K562 (cell line): ENCODE results near the gene ENTPD6. TPM values are rescaled to one million over a fixed set of nuclear protein-coding genes. Genes with fewer than 3 reads are reported as not detected.

Experiments
- ATAC-seq: fragments of 200-7000 bp; cut with Tn5 transposase; 3 replicates; pipeline ENCODE4 v1.9.1; 2020; ENCODE audit warnings: moderate library complexity
- BruUV-seq: library from RNA; stranded (reverse); fragments of 400-500 nt; replicated peaks from 2 replicates; lab custom pipeline; 2021; lab: Mats Ljungman, UMichigan
- CTCF ChIA-PET: fragments of 300-600 bp; formaldehyde crosslinking; extraction: SDS; loops from one replicate; lab custom pipeline; 2021; ENCODE audit warnings: low intra/inter-chr PET ratio; lab: Yijun Ruan, JAX
- POLR2A ChIA-PET: fragments of 300-600, 350-650 bp; sonication (Branson Sonifier 250); formaldehyde crosslinking; extraction: SDS; loops from one replicate; lab custom pipeline; 2021; ENCODE audit warnings: antibody characterized with exemption, inconsistent platforms; lab: Yijun Ruan, JAX
- DNase-seq, 4 experiments: peaks; one replicate each; pipeline versions ENCODE4 v3.0.0 to v3.0.0-alpha.2; 2011 to 2018; ENCODE audit warnings: low spot score in 3 of 4, mixed read lengths in 3 of 4; ENCODE audit errors: extremely low read depth in 1 of 4
- FAIRE-seq: peaks from 2 replicates; lab custom pipeline; 2011; peaks lifted over from hg19 to GRCh38; lab: Jason Lieb, UNC
- H2AFZ ChIP-seq: 2 replicates; pipeline ENCODE4 v1.6.0; 2011; ENCODE audit warnings: low read depth, low read length, control low read depth, inconsistent platforms
- H3K27ac ChIP-seq: fragments of 200-600 bp; 3 replicates; pipeline ENCODE4 v1.8.0; 2011; ENCODE audit warnings: low read depth, mild to moderate bottlenecking, control low read depth, inconsistent platforms, low read length, moderate library complexity, mixed read lengths; ENCODE audit errors: extremely low read depth
- H3K27me3 ChIP-seq, 2 experiments: fragments of 300-600 bp in 1 of 2; 2 replicates in 1 of 2; 3 replicates in 1 of 2; pipeline versions ENCODE4 v1.6.0 to v1.8.0; 2011; ENCODE audit warnings: inconsistent platforms in 2 of 2, low read length in 2 of 2, mild to moderate bottlenecking in 1 of 2, mixed read lengths in 1 of 2, moderate library complexity in 1 of 2; ENCODE audit not compliant: control insufficient read depth in 2 of 2, insufficient read depth in 2 of 2
- H3K36me3 ChIP-seq: fragments of 300-600 bp; 3 replicates; pipeline ENCODE4 v1.8.0; 2011; ENCODE audit warnings: mild to moderate bottlenecking, low read length, inconsistent platforms; ENCODE audit not compliant: control insufficient read depth, insufficient read depth
- H3K4me1 ChIP-seq, 2 experiments: fragments of 200-600 bp in 1 of 2; replicated peaks in 1 of 2; 2 replicates in 1 of 2; 3 replicates in 1 of 2; pipeline versions ENCODE4 v1.5.1 to v1.8.0; 2011; ENCODE audit warnings: inconsistent platforms in 2 of 2, low read length in 2 of 2, mild to moderate bottlenecking in 1 of 2, mixed read lengths in 1 of 2, moderate library complexity in 1 of 2; ENCODE audit not compliant: control insufficient read depth in 2 of 2, insufficient read depth in 2 of 2
- H3K4me2 ChIP-seq: 2 replicates; pipeline ENCODE4 v1.6.1; 2011; ENCODE audit warnings: low read length, control low read depth, inconsistent platforms, mixed read lengths; ENCODE audit not compliant: insufficient read depth
- H3K4me3 ChIP-seq: fragments of 200-600 bp; sonication (generic), shearing (Covaris generic); 2 replicates; pipeline ENCODE4 v1.5.1; 2016; ENCODE audit warnings: control low read depth, inconsistent platforms
- H3K79me2 ChIP-seq: fragments of 200-600 bp; 3 replicates; pipeline ENCODE4 v1.8.0; 2011; ENCODE audit warnings: low read length, inconsistent platforms; ENCODE audit not compliant: control insufficient read depth, insufficient read depth
- H3K9ac ChIP-seq, 2 experiments: 2 replicates each; pipeline versions ENCODE4 v1.6.0 to v1.6.1; 2011; ENCODE audit warnings: low read depth in 2 of 2, low read length in 2 of 2, control low read depth in 1 of 2, inconsistent platforms in 1 of 2, mild to moderate bottlenecking in 1 of 2, mixed read lengths in 1 of 2; ENCODE audit not compliant: insufficient read depth in 1 of 2
- H3K9me1 ChIP-seq: one replicate; pipeline ENCODE4 v1.6.0; 2011; ENCODE audit warnings: inconsistent platforms, mild to moderate bottlenecking, low read length, moderate library complexity; ENCODE audit not compliant: control insufficient read depth, insufficient read depth
- H3K9me3 ChIP-seq: replicated peaks from 2 replicates; pipeline ENCODE4 v1.5.1; 2011; ENCODE audit warnings: low read depth, low read length, inconsistent platforms; ENCODE audit not compliant: control insufficient read depth, insufficient read depth
- H4K20me1 ChIP-seq: replicated peaks from 2 replicates; pipeline ENCODE4 v1.6.1; 2011; ENCODE audit warnings: low read length, inconsistent platforms, mixed read lengths; ENCODE audit not compliant: control insufficient read depth, insufficient read depth
- ADNP ChIP-seq: fragments of 200-800 bp; sonication (Bioruptor generic); IDR thresholded peaks from 2 replicates; pipeline ENCODE4 v1.6.1; 2016; ENCODE audit warnings: missing genetic modification characterization, missing compliant biosample characterization
- PRPF4 ChIP-seq: fragments of 200-400 bp; formaldehyde crosslinking; IDR thresholded peaks from one replicate; pipeline ENCODE4 v1.6.1; 2017; ENCODE audit warnings: low read length, low read depth, mild to moderate bottlenecking; ENCODE audit not compliant: insufficient read depth, poor library complexity, severe bottlenecking
- RBM17 ChIP-seq: fragments of 200-400 bp; formaldehyde crosslinking; IDR thresholded peaks from 2 replicates; pipeline ENCODE4 v1.6.1; 2017; ENCODE audit warnings: low read depth, mild to moderate bottlenecking, low read length, borderline replicate concordance
- RBM39 ChIP-seq: fragments of 200-400 bp; formaldehyde crosslinking; optimal IDR thresholded peaks from 2 replicates; pipeline ENCODE3; 2018; ENCODE audit warnings: low read depth, low read length
- SIN3B ChIP-seq: fragments of 450-650 bp; IDR thresholded peaks from 2 replicates; pipeline ENCODE4 v1.6.1; 2017; ENCODE audit warnings: low read depth, mild to moderate bottlenecking, moderate library complexity
- ZSCAN29 ChIP-seq: fragments of 450-650 bp; IDR thresholded peaks from 2 replicates; pipeline ENCODE4 v1.6.1; 2017
- WGBS: fragments of 100-300 bp; shearing (Covaris generic); methylation state at CpG from one replicate; pipeline ENCODE4 v1.1.6; 2016; ENCODE audit warnings: low coverage, mixed read lengths; ENCODE audit not compliant: insufficient coverage; ENCODE audit errors: missing lambda C conversion rate; 5-methylcytosine and 5-hydroxymethylcytosine counted together
- in situ Hi-C: fragments of 300-500 bp; cut with MboI; formaldehyde crosslinking; loops from 4 replicates; pipeline ENCODE4 v1.15.0; 2018; ENCODE audit warnings: inconsistent platforms, mixed read lengths
- intact Hi-C: fragments of 100-400 bp; cut with micrococcal nuclease; formaldehyde crosslinking; loops from 2 replicates; pipeline ENCODE4 v1.14.2; 2022
- polyA plus RNA-seq, 8 experiments: library from polyadenylated mRNA; depleted of rRNA in 4 of 8; stranded (reverse) in 5 of 8; unstranded in 3 of 8; fragments of >200 nt; fragmentation: Nextera tagmentation in 2 of 8; fragmentation: Illumina TruSeq in 1 of 8; extraction: Ambion mirVana in 2 of 8; extraction: Trizol in 1 of 8; gene quantifications; 2 replicates each; pipeline versions ENCODE4 v1.2.1 to v1.2.3, GENCODE V29; 2011 to 2014; ENCODE audit warnings: inconsistent platforms in 1 of 8, missing spikeins in 1 of 8
- total RNA-seq, 7 experiments: library from RNA; depleted of rRNA in 6 of 7; stranded (reverse); fragments of >200 nt in 6 of 7; fragmentation: Illumina TruSeq in 2 of 7; extraction: Trizol in 2 of 7; gene quantifications; 2 replicates each; pipeline versions ENCODE4 v1.2.1 to v1.2.3, GENCODE V29; 2011 to 2021; ENCODE audit warnings: low replicate concordance in 1 of 7
- TF ChIP-seq, protein P1 (sequence below), 2 experiments: fragments of 450-650 bp; IDR thresholded peaks; 2 replicates each; pipeline ENCODE4 v1.6.1; 2016; ENCODE audit warnings: mild to moderate bottlenecking in 2 of 2, borderline replicate concordance in 1 of 2, low read depth in 1 of 2, moderate library complexity in 1 of 2
- TF ChIP-seq, protein P2 (sequence below): fragments of 250-450 bp; sonication (Bioruptor Pico); IDR thresholded peaks from 2 replicates; pipeline ENCODE4 v1.8.0; 2021; ENCODE audit warnings: borderline replicate concordance, mild to moderate bottlenecking, moderate library complexity; ENCODE audit not compliant: poor library complexity, severe bottlenecking
- TF ChIP-seq, protein P3 (sequence below): sonication (generic); formaldehyde crosslinking; IDR thresholded peaks from 2 replicates; pipeline ENCODE4 v1.8.0; 2022; ENCODE audit warnings: mild to moderate bottlenecking, missing genetic modification reagents, borderline replicate concordance

ENTPD6 gene
- total and polyA plus RNA-seq, 9 of the 15 experiments (the other 6 are each of a cell fraction or from before 2014, with no cell fraction given) = 0.82 to 36.8 (median 22.4) TPM

DNA sequence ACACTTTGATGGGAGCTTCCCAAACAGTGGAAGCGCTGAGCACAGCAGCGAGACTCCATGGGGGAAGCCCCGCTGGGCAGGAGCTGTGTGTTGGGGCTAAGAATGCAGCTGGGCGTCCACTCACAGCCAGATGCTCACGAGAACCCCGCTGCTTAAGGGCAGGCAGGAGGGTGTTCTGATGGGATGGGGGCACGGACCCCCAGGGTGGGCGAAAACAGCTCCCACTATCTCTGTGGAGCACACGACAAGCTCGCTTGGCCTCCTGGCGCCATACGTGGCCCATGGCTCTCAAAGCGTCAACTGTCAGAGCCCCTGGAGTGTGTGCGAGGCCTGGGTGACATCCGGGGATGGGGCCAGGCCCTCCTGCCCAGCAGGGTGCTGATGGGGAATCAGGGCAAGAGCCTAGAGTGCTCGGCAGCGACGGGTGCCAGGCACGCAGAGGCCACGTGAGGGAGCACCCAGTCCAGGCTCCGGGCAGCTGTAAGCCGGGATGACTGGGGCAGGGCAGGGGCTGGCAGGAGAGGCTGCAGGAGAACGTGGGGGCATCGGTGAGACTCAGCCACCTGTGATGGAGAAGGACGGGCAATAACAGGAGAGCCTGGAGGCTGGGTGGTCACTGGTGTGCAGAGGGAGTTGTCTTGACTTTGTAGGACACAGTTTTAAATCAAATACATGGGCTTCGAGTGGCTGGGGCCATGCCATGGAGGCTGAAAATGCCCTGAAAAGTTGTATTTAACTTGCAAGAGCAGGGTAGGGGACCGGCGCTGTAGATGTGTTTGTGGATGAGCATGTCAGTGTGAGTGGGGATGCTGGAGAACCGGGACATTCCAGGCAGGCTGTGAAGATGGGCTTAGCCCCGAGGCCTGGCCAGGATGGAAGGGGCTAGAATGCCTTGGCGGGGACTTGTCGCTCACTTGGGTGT, 79.6 kb downstream of the ENTPD6 start:
- Histone ChIP-seq H3K9ac (no peak overlapping the region; a peak in 1 of 4 replicates), H3K4me3 (no peak overlapping the region), H3K79me2 (no peaks in the 10 kb centered on the region), H3K27ac (no peak overlapping the region), H4K20me1 (no peaks in the 10 kb centered on the region), H3K9me1 (no peaks in the 10 kb centered on the region), H3K4me1 (no peaks in the 10 kb centered on the region), H3K9me3 (no peaks in the 10 kb centered on the region), H3K4me2 (no peak overlapping the region), H3K27me3 (no peaks in the 10 kb centered on the region), H3K36me3 (peaks cover 13% of the 10 kb centered on the region; the same call in 1 of the 3 replicates), H2AFZ (no peak overlapping the region)
- ChIA-PET POLR2A (interaction anchor here (0.6 to 1.6 kb wide), 2 partner anchors 21 to 99 kb away, joined by 3 to 4 read pairs; no protein-coding TSS in a partner anchor), CTCF (no interaction called here)
- ATAC-seq = no peak
- no peak for FAIRE-seq
- WGBS = 84% methylated on average over 27 of the region's 32 CpGs
- BruUV-seq = no TSS peak
- no peak for DNase-seq
- intact Hi-C loops (no loop called here), in situ Hi-C loops (no loop called here)
- TF ChIP-seq, protein P1, sequence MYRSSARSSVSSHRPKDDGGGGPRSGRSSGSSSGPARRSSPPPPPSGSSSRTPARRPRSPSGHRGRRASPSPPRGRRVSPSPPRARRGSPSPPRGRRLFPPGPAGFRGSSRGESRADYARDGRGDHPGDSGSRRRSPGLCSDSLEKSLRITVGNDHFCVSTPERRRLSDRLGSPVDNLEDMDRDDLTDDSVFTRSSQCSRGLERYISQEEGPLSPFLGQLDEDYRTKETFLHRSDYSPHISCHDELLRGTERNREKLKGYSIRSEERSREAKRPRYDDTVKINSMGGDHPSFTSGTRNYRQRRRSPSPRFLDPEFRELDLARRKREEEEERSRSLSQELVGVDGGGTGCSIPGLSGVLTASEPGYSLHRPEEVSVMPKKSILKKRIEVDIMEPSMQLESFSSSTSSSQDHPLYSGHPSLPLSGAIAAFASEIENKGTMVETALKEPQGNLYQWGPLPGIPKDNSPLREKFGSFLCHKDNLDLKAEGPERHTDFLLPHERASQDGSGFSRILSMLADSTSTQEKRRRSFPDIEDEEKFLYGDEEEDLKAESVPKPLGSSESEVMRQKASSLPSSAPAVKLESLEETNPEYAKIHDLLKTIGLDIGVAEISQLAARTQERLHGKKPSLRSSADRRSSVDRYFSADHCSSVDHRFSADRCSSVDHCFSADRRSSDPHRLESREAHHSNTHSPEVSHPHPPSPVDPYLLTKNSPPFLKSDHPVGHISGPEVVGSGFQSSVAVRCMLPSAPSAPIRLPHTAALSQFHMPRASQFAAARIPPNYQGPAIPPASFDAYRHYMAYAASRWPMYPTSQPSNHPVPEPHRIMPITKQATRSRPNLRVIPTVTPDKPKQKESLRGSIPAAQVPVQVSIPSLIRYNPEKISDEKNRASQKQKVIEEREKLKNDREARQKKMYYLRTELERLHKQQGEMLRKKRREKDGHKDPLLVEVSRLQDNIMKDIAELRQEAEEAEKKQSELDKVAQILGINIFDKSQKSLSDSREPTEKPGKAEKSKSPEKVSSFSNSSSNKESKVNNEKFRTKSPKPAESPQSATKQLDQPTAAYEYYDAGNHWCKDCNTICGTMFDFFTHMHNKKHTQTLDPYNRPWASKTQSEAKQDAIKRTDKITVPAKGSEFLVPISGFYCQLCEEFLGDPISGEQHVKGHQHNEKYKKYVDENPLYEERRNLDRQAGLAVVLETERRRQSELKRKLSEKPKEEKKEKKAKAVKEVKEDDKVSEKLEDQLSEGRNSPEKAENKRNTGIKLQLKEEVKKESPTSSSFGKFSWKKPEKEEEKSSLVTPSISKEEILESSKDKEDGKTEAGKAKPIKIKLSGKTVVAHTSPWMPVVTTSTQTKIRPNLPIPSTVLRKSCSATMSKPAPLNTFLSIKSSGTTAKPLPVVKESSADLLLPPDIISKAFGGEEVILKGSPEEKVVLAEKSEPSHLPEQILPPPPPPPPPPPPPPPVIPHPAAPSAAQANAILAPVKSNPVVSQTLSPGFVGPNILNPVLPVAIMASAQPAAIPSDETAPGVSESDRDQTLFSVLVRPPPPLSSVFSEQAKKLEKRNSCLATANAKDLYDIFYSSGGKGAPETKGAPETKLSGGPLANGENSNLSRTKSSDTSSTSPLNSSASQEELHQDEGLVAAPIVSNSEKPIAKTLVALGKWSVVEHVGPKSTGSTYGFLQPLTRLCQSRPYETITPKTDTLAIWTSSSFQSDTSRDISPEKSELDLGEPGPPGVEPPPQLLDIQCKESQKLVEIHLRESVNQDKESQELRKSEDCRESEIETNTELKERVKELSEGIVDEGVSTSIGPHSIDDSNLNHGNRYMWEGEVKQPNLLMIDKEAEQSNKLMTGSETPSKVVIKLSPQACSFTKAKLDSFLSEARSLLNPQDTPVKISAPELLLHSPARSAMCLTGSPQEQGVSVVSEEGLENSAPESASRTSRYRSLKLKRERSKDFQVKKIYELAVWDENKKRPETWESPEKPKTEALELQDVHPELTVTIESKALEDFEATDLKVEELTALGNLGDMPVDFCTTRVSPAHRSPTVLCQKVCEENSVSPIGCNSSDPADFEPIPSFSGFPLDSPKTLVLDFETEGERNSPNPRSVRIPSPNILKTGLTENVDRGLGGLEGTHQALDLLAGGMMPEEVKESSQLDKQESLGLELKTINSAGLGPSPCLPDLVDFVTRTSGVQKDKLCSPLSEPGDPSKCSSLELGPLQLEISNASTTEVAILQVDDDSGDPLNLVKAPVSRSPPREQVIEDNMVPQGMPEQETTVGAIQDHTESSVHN (IDR thresholded peaks at IDR 0.05; ENCODE audit: borderline replicate concordance in 1 of 2, low read depth in 1 of 2) = no peak
- TF ChIP-seq PRPF4 (no peak), RBM39 (no peak), ZSCAN29 (no peak), RBM17 (no peak), ADNP (tag) (no peak), SIN3B (no peak)
- TF ChIP-seq, protein P2, sequence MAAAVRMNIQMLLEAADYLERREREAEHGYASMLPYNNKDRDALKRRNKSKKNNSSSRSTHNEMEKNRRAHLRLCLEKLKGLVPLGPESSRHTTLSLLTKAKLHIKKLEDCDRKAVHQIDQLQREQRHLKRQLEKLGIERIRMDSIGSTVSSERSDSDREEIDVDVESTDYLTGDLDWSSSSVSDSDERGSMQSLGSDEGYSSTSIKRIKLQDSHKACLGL (CRISPR knock-in tag) = no peak
- TF ChIP-seq, protein P3, sequence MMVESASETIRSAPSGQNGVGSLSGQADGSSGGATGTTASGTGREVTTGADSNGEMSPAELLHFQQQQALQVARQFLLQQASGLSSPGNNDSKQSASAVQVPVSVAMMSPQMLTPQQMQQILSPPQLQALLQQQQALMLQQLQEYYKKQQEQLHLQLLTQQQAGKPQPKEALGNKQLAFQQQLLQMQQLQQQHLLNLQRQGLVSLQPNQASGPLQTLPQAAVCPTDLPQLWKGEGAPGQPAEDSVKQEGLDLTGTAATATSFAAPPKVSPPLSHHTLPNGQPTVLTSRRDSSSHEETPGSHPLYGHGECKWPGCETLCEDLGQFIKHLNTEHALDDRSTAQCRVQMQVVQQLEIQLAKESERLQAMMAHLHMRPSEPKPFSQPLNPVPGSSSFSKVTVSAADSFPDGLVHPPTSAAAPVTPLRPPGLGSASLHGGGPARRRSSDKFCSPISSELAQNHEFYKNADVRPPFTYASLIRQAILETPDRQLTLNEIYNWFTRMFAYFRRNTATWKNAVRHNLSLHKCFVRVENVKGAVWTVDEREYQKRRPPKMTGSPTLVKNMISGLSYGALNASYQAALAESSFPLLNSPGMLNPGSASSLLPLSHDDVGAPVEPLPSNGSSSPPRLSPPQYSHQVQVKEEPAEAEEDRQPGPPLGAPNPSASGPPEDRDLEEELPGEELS (CRISPR knock-in tag) = no peak
